CD4-positive, alpha-beta T cell (primary cell): Measurements from ENCODE around the gene GNAZ. TPM values are rescaled to one million over a fixed set of nuclear protein-coding genes. Genes with fewer than 3 reads are reported as not detected.

Experiments used
- ATAC-seq: fragments of 200-7000 bp; cut with Tn5 transposase; one replicate; pipeline ENCODE4 v1.10.0; 2022; ENCODE audit warnings: mild to moderate bottlenecking; ENCODE audit not compliant: poor library complexity
- CTCF ChIA-PET: fragments of 350-600 bp; sonication (Branson Sonifier 250); formaldehyde crosslinking; loops from one replicate; lab custom pipeline; 2021; ENCODE audit warnings: antibody characterized with exemption, inconsistent platforms; lab: Charles Lee
- POLR2A ChIA-PET: fragments of 350-600 bp; sonication (Branson Sonifier 250); formaldehyde crosslinking; loops from one replicate; lab custom pipeline; 2021; ENCODE audit warnings: antibody characterized with exemption, inconsistent platforms; lab: Charles Lee
- DNase-seq, 14 experiments: peaks; one replicate each; pipeline ENCODE4 v3.0.0-alpha.2; 2013 to 2020; ENCODE audit warnings: mixed read lengths in 2 of 14
- H3K27ac ChIP-seq, 2 donors: one replicate each; pipeline versions ENCODE4 v1.5.1 to v1.7.0; 2013; ENCODE audit warnings: low read length in 2 of 2, low read depth in 1 of 2, mild to moderate bottlenecking in 1 of 2
- H3K27me3 ChIP-seq, 2 experiments: 1 replicate in 1 of 2; 2 replicates in 1 of 2; pipeline versions ENCODE4 v1.6.1 to v1.7.0; 2013; ENCODE audit warnings: low read length in 2 of 2, control low read depth in 1 of 2, mild to moderate bottlenecking in 1 of 2, moderate library complexity in 1 of 2; ENCODE audit not compliant: insufficient read depth in 2 of 2, control insufficient read depth in 1 of 2
- H3K36me3 ChIP-seq: one replicate; pipeline ENCODE4 v1.6.1; 2013; ENCODE audit warnings: low read length, control low read depth; ENCODE audit not compliant: insufficient read depth
- H3K4me1 ChIP-seq: one replicate; pipeline ENCODE4 v1.6.1; 2013; ENCODE audit warnings: low read length, control low read depth; ENCODE audit not compliant: insufficient read depth
- H3K4me3 ChIP-seq: one replicate; pipeline ENCODE4 v1.5.1; 2013; ENCODE audit warnings: mild to moderate bottlenecking, low read length, moderate library complexity
- H3K9me3 ChIP-seq, 2 experiments: 1 replicate in 1 of 2; 2 replicates in 1 of 2; pipeline versions ENCODE4 v1.6.1 to v1.7.0; 2013; ENCODE audit warnings: low read length in 2 of 2, mild to moderate bottlenecking in 2 of 2, control low read depth in 1 of 2, moderate library complexity in 1 of 2; ENCODE audit not compliant: control insufficient read depth in 1 of 2, insufficient read depth in 1 of 2
- H3K27ac Mint-ChIP-seq: one replicate; pipeline ENCODE4 v1.8.0; 2020; ENCODE audit warnings: mixed read lengths
- H3K27me3 Mint-ChIP-seq: one replicate; pipeline ENCODE4 v1.8.0; 2021; ENCODE audit warnings: mixed read lengths
- H3K36me3 Mint-ChIP-seq: one replicate; pipeline ENCODE4 v1.8.0; 2021; ENCODE audit warnings: low read depth, mixed read lengths
- H3K4me1 Mint-ChIP-seq: one replicate; pipeline ENCODE4 v1.8.0; 2021; ENCODE audit warnings: low read depth, mixed read lengths
- H3K4me3 Mint-ChIP-seq: one replicate; pipeline ENCODE4 v1.8.0; 2020; ENCODE audit warnings: mild to moderate bottlenecking, mixed read lengths
- H3K9me3 Mint-ChIP-seq: one replicate; pipeline ENCODE4 v1.8.0; 2020; ENCODE audit warnings: mixed read lengths
- intact Hi-C, 2 experiments: fragments of 100-400 bp; cut with DNase I in 1 of 2; cut with micrococcal nuclease in 1 of 2; formaldehyde crosslinking; loops; one replicate each; pipeline versions ENCODE4 v1.15.1 to v1.9.0; 2023 to 2025; cut with DNase I, micrococcal nuclease
- total RNA-seq, 174 experiments: library from RNA in 2 of 174; stranded (reverse) in 2 of 174; gene quantifications; one replicate each; pipeline ENCODE4 v1.2.3 and lab custom pipeline; 2021 to 2026
- TF ChIP-seq, protein P1 (sequence below): fragments of 200-600 bp; IDR thresholded peaks from one replicate; pipeline ENCODE4 v1.8.0; 2022; ENCODE audit warnings: antibody characterized with exemption, mild to moderate bottlenecking

The GNAZ gene
- total RNA-seq, 2 experiments from 2014 or later, result 0.20 to 0.38 TPM

DNA sequence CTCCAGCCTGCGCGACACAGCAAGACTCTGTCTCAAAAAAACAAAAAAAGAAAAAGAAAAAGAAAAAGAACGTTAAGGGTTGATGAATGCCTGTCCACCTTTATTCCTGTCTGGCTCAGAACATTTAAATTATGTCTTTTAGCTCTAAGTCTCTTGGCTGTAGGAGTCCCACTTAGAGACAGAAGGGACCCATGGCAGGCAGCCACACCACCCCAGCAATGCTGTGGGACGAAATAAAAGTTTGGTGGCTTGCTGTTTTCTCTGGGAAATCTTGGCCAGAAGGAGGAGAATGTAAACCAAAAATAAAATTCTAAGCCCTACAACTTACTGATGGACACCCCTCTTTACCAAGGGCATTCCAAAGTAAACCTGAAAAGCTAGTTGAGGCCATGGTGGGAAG, 38.9 kb upstream of the GNAZ start:
- DNase-seq (no peak), ATAC-seq (no peak)
- H3K4me1 ChIP-seq, result peaks cover 2% of the 10 kb centered on the region
- ChIA-PET CTCF (no interaction called here), POLR2A (no interaction called here)
- H3K27ac ChIP-seq, result no peak overlapping the region
- H3K36me3 ChIP-seq, result no peaks in the 10 kb centered on the region
- intact Hi-C loops, result no loop called here
- Mint-ChIP-seq H3K27ac (no peak overlapping the region), H3K36me3 (no peaks in the 10 kb centered on the region), H3K9me3 (no peaks in the 10 kb centered on the region), H3K27me3 (no peaks in the 10 kb centered on the region), H3K4me1 (peaks cover 7% of the 10 kb centered on the region), H3K4me3 (no peak overlapping the region)
- TF ChIP-seq, protein P1, sequence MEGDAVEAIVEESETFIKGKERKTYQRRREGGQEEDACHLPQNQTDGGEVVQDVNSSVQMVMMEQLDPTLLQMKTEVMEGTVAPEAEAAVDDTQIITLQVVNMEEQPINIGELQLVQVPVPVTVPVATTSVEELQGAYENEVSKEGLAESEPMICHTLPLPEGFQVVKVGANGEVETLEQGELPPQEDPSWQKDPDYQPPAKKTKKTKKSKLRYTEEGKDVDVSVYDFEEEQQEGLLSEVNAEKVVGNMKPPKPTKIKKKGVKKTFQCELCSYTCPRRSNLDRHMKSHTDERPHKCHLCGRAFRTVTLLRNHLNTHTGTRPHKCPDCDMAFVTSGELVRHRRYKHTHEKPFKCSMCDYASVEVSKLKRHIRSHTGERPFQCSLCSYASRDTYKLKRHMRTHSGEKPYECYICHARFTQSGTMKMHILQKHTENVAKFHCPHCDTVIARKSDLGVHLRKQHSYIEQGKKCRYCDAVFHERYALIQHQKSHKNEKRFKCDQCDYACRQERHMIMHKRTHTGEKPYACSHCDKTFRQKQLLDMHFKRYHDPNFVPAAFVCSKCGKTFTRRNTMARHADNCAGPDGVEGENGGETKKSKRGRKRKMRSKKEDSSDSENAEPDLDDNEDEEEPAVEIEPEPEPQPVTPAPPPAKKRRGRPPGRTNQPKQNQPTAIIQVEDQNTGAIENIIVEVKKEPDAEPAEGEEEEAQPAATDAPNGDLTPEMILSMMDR, result no peak
- H3K9me3 ChIP-seq, result no peaks in the 10 kb centered on the region
- no peaks in the 10 kb centered on the region for H3K27me3 ChIP-seq
- no peak overlapping the region for H3K4me3 ChIP-seq

DNA sequence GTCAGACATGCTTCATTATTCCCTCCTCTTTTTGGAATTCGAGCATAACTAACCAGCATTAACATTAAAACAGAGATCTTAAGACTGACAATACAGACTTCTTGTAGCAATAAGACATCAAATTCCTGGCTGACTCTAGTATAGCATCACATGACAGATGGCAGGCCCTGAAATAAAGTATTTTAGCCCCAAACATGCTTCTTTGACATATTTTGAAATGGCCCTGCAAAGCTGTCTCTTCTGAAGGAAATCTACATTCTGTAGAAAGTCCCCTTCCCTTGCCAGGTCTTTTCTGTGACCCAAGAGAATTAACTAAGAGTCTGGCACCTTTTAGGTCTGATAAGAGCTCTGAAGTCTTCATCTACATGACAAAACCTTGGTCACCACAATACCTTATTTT, 38.5 kb upstream of the GNAZ start:
- H3K36me3 ChIP-seq, result no peaks in the 10 kb centered on the region
- TF ChIP-seq, protein P1, result no peak
- Mint-ChIP-seq H3K27me3 (no peaks in the 10 kb centered on the region), H3K4me1 (peaks cover 11% of the 10 kb centered on the region), H3K36me3 (no peaks in the 10 kb centered on the region), H3K4me3 (no peak overlapping the region), H3K27ac (no peak overlapping the region), H3K9me3 (no peaks in the 10 kb centered on the region)
- ChIA-PET CTCF (no interaction called here), POLR2A (no interaction called here)
- ATAC-seq, result no peak
- H3K27me3 ChIP-seq, result no peaks in the 10 kb centered on the region
- peaks cover 5% of the 10 kb centered on the region for H3K4me1 ChIP-seq
- no peaks in the 10 kb centered on the region for H3K9me3 ChIP-seq
- no peak overlapping the region for H3K27ac ChIP-seq
- no peak for DNase-seq
- intact Hi-C loops, result no loop called here
- H3K4me3 ChIP-seq, result no peak overlapping the region

DNA sequence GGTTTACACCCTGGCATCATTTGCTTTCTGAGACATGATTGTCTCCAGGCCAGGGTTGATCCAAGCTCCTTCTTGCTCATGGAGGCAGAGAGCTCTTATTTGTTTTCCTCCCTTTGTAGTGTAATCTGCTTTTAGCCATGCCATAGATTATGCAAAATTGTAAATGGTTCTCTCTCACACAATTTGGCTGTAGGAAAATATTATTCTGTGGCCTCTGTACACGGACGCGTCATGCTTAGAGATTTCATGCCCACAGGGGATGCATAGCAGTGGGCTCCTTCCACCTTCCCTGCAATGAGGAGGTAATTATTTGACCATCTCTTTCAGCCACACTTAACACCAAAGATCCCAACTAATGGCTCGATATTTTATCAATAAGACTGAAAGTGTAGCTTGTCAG, 37.7 kb upstream of the GNAZ start:
- Histone ChIP-seq H3K27me3 (peaks cover 0 to 3% of the 10 kb centered on the region in 2 experiments), H3K27ac (no peak overlapping the region), H3K9me3 (no peaks in the 10 kb centered on the region), H3K4me3 (no peak overlapping the region), H3K4me1 (peaks cover 8% of the 10 kb centered on the region), H3K36me3 (no peaks in the 10 kb centered on the region)
- ChIA-PET POLR2A (no interaction called here), CTCF (no interaction called here)
- Mint-ChIP-seq H3K4me3 (no peak overlapping the region), H3K27ac (no peak overlapping the region), H3K27me3 (no peaks in the 10 kb centered on the region), H3K4me1 (peaks cover 13% of the 10 kb centered on the region), H3K9me3 (no peaks in the 10 kb centered on the region), H3K36me3 (no peaks in the 10 kb centered on the region)
- no peak for ATAC-seq
- TF ChIP-seq, protein P1, result no peak
- intact Hi-C loops, result no loop called here
- no peak for DNase-seq
